ENCODE results near the gene MOG.

The MOG gene

DNA sequence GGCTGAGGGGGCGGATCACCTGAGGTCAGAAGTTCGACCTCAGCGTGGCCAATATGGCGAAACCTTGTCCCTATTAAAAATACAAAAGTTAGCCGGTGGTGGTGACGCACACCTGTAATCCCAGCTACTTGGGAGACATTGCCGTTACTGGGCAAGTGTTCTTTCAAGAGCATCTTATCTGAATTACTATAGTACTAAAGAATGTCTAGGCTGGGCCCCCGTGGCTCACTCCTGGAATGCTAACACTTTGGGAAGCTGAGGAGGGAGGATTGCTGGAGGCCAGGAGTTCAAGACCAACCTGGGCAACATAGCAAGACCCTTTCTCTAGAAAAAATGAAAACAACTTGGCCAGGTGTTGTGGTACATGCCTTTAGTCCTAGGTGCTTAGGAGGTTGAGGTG is 24.9 kb downstream of the MOG start:
- no peak overlapping the region for H3K27ac Mint-ChIP-seq

GRCh38 chr6:29685718-29686326 is 28.9 kb downstream of the MOG start:
- Mint-ChIP-seq H3K4me1 (no peaks in the 10 kb centered on the region), H3K27me3 (peaks cover 1% of the 10 kb centered on the region), H3K4me3 (no peak overlapping the region), H3K9me3 (no peaks in the 10 kb centered on the region), H3K27ac (no peak overlapping the region), H3K36me3 (no peaks in the 10 kb centered on the region)

More for the DNA sequence above, 24.9 kb downstream of the MOG start:
- Mint-ChIP-seq H3K4me1 (peaks cover 4% of the 10 kb centered on the region), H3K9me3 (no peaks in the 10 kb centered on the region), H3K4me3 (no peak overlapping the region), H3K36me3 (no peaks in the 10 kb centered on the region), H3K27me3 (peaks cover 2% of the 10 kb centered on the region)

DNA sequence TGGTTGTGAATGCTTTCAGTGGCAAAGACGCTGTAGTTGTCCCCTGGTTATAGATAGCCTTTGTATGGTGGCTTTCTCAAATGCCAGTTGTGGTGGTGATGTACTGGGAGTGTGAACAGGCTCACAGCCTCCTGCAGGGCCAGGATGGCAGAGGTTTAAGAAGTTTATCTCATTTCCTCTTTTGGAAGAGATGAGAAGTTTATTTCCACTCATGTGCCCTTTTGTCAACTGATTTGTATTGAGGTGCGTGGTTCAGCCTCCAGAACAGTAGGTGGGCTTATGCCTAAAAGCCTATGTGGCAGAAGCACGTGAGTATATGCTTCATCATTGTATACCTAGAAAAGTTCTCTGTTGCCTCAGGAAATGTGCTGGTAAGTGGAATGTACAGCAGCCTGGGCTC is 37.7 kb downstream of the MOG start:
- Mint-ChIP-seq H3K4me1 (no peaks in the 10 kb centered on the region), H3K27ac (no peak overlapping the region), H3K9me3 (no peaks in the 10 kb centered on the region), H3K27me3 (peaks cover 2% of the 10 kb centered on the region), H3K4me3 (no peak overlapping the region), H3K36me3 (no peaks in the 10 kb centered on the region)

DNA sequence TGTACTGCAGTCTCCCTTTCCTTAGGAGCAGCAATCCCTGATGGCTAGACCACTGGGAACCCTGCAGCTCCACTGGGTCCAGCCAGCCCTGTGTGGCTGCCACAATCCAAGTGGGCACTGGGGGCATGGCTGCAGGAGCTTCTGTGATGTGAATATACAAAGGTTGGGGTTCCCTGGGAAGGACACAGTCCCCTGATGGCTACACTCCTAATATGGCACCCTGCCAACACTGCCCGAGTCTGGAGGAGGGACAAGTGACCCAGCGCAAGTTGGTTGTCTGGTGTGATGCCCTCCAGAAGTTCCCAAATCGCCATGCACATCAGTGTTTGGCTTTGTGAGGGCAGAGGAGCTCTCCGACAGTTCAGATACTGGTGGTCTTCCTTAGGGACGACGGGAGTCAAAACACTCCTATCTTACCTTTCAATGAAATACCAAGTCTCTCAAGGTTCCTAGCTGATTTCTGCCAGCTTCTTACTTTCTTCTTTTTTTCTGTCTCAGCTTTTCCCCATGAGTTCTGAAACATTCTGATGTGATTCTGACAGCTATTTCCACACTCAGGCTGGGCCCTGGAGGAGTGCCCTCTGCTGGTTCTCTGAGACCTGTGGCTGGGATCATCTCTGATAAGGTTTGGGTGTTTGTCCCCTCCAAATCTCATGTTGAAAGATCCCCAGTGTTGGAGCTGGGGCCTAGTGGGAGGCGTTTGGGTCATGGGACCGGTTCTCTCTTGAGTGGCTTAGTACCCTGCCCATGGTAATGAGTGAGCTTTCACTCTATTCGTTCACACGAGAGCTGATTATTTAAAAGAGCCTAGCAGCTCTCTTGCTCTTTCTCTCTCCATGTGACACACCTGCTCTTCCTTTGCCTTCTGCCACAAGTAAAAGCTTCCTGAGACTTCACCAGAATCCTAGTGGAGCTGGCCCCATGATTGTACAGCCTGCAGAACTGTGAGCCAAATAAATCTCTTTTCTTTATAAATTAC is 39.5 kb downstream of the MOG start:
- H3K9me3 Mint-ChIP-seq: no peaks in the 10 kb centered on the region
- peak overlapping the region; percentile 16 for H3K4me3 Mint-ChIP-seq
- H3K27ac Mint-ChIP-seq: peak overlapping the region; percentile 41
- H3K27me3 Mint-ChIP-seq: peaks cover 4% of the 10 kb centered on the region
- H3K4me1 Mint-ChIP-seq: no peaks in the 10 kb centered on the region
- H3K36me3 Mint-ChIP-seq: no peaks in the 10 kb centered on the region

DNA sequence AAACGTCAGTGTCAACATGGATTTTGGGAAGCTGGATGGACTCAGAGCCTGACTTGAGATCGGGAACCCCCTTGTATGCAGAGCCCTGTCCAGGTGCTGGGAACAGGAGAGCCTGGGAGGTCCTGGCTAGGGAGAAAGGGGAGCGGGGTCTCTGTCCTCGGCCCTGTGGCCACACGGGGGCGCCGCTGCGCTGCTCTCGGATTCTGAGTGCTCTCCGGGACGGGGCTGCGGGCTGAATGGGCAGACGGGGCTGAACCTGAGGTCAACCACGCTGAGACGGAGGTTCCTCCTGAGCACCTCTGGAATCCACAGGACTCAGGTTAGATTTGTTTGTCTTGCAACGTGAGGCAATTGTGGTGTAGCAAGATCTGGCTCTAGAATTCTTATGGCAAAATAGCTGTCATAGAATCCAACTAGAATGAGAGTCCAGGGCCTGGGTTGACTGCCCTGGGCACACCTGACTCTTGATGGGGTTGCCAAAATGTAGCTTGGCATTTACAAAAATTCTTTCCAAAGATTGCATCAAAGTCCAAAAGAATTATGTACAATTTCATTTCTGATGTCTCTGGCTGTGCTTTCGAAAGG is 45.7 kb downstream of the MOG start:
- Mint-ChIP-seq H3K36me3 (no peaks in the 10 kb centered on the region), H3K9me3 (no peaks in the 10 kb centered on the region), H3K27me3 (peaks cover 2% of the 10 kb centered on the region), H3K27ac (no peak overlapping the region), H3K4me1 (peaks cover 34% of the 10 kb centered on the region), H3K4me3 (no peak overlapping the region)

GRCh38 chr6:29705389-29706231 is 48.7 kb downstream of the MOG start:
- no peaks in the 10 kb centered on the region for H3K9me3 Mint-ChIP-seq
- H3K36me3 Mint-ChIP-seq: no peaks in the 10 kb centered on the region
- no peak overlapping the region for H3K4me3 Mint-ChIP-seq
- H3K27ac Mint-ChIP-seq: peak overlapping the region; percentile 46
- peaks cover under 1% of the 10 kb centered on the region for H3K27me3 Mint-ChIP-seq
- peaks cover 64% of the 10 kb centered on the region for H3K4me1 Mint-ChIP-seq

DNA sequence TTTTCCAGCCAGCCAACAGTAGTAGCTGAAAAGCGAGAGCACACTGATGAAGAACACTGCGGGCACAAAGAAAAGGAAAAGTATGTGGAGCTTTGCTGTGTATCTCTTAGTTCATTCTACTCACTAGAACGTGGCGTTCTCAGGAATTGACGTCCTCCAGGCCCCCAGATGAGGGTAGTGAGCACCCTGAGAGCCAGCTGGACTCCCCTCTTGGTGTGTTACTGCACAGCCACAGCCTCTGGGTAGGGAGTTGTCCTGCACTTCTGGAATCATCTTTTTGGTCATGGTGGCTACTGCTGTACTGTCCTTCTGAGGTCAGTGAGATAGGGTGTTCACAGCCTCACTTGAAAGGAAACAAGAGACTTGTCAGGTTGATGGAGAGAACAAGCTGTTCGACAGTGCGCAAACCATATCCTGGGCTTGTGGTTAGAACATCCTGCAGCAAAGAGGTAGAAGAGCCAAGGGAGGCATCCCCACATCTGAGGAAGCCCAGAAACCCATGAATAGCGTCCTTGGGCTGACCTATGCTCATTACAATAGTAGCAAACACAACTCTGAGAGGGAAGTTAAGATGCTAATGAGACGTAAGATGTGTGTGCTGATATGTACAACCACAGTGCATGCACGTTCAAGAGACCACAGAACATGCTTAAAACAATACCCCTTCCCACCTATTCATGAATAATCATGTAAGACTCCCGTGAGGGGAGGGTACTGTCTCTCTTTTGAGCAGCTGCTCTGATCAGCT is 51.7 kb downstream of the MOG start:
- Mint-ChIP-seq H3K4me1 (peaks cover 81% of the 10 kb centered on the region), H3K27me3 (no peaks in the 10 kb centered on the region), H3K4me3 (peak overlapping the region; percentile 68), H3K27ac (peak overlapping the region; percentile 81), H3K36me3 (no peaks in the 10 kb centered on the region), H3K9me3 (no peaks in the 10 kb centered on the region)

DNA sequence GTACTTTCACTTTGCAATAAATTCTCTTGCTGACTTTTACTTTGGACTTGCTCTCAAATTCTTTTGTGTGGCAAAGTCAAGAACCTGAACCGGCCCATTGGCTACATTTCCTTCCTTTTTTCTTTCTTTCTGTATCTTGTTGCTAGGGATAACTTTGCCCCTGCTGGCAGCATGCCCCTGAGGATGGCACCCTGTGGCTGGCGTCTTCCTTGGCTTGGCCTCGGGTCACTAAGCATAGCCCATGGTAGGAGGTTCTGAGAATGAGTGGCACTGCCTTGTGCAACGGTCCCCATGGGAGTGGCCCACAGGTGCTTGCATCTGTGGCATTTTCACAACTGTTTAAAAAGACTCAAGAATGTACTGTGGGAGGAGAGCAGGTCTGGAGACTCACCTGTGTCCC is 52.3 kb downstream of the MOG start:
- no peaks in the 10 kb centered on the region for H3K9me3 Mint-ChIP-seq
- peak overlapping the region; percentile 1 for H3K27ac Mint-ChIP-seq
- H3K4me1 Mint-ChIP-seq: peaks cover 81% of the 10 kb centered on the region
- no peaks in the 10 kb centered on the region for H3K27me3 Mint-ChIP-seq
- H3K36me3 Mint-ChIP-seq: no peaks in the 10 kb centered on the region
- H3K4me3 Mint-ChIP-seq: peak overlapping the region; percentile 68

DNA sequence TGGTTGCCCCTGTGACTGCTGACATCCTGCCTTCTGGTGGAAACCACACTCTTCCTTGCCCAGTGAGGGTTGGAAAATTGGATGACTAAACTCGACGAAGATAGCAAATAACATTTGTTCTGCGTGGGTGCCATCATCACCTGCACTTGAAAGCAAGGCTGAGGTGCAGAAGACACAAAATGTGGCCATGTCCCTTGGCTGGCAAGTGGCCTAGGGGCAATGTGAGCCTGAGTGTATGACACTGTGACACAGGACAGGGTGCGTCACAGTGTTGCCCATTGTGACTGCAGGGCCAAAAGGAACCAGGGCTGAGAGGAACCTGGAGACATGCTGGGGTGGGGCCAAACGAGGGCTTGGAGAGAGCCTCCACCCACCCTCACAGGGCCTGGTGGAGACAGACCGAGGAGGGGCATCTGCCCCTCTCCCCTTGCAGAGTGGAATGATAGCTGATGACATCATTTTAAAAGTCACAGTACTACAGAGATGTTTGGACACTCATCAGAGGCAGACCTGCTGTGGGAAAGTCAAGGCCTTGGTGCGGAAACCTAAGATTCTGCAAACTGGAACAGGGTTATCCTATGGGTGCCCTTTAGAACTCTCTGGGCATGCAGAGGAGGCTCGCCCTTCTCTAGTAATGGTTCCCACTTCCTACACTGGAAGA is 53.5 kb downstream of the MOG start:
- Mint-ChIP-seq H3K27ac (peak overlapping the region; percentile 5), H3K4me3 (no peak overlapping the region), H3K27me3 (no peaks in the 10 kb centered on the region), H3K36me3 (no peaks in the 10 kb centered on the region), H3K9me3 (no peaks in the 10 kb centered on the region), H3K4me1 (peaks cover 84% of the 10 kb centered on the region)

GRCh38 chr6:29720863-29721262 is 64.0 kb downstream of the MOG start:
- Mint-ChIP-seq H3K27ac (no peak overlapping the region), H3K4me3 (no peak overlapping the region), H3K9me3 (no peaks in the 10 kb centered on the region), H3K36me3 (peaks cover 7% of the 10 kb centered on the region), H3K27me3 (no peaks in the 10 kb centered on the region), H3K4me1 (peaks cover 34% of the 10 kb centered on the region)
